CD8-positive, alpha-beta memory T cell (primary cell): ENCODE measurements around the gene SLC50A1. TPM values are rescaled to one million over a fixed set of nuclear protein-coding genes. Genes with fewer than 3 reads are reported as not detected.

Experiments
- CTCF ChIA-PET: fragments of 350-600 bp; sonication (Branson Sonifier 250); formaldehyde crosslinking; loops from one replicate; lab custom pipeline; 2021; ENCODE audit warnings: antibody characterized with exemption; lab: Charles Lee
- POLR2A ChIA-PET: fragments of 350-600 bp; sonication (Branson Sonifier 250); formaldehyde crosslinking; loops from one replicate; lab custom pipeline; 2021; ENCODE audit warnings: antibody characterized with exemption; lab: Charles Lee
- DNase-seq, 5 donors: peaks; one replicate each; pipeline versions ENCODE4 v3.0.0 to v3.0.0-alpha.2; 2020 to 2022; ENCODE audit warnings: mixed read lengths in 1 of 5
- H3K27ac ChIP-seq: one replicate; pipeline ENCODE4 v1.7.0; 2013; ENCODE audit warnings: low read depth, mild to moderate bottlenecking, low read length, moderate library complexity
- H3K27me3 ChIP-seq: 2 replicates; pipeline ENCODE4 v1.7.0; 2013; ENCODE audit warnings: low read length, mild to moderate bottlenecking; ENCODE audit not compliant: insufficient read depth, poor library complexity, severe bottlenecking
- H3K36me3 ChIP-seq: 2 replicates; pipeline ENCODE4 v1.7.0; 2013; ENCODE audit warnings: mild to moderate bottlenecking, low read length, moderate library complexity; ENCODE audit not compliant: insufficient read depth
- H3K4me1 ChIP-seq: 2 replicates; pipeline ENCODE4 v1.7.0; 2013; ENCODE audit warnings: mild to moderate bottlenecking, low read length, moderate library complexity; ENCODE audit not compliant: insufficient read depth
- H3K4me3 ChIP-seq: 2 replicates; pipeline ENCODE4 v1.7.0; 2013; ENCODE audit warnings: mild to moderate bottlenecking, low read length
- H3K9me3 ChIP-seq: 2 replicates; pipeline ENCODE4 v1.7.0; 2013; ENCODE audit warnings: mild to moderate bottlenecking, low read length
- H3K27ac Mint-ChIP-seq, 8 donors: one replicate each; pipeline ENCODE4 v1.8.0; 2020 to 2021; ENCODE audit warnings: mixed read lengths in 8 of 8, mild to moderate bottlenecking in 6 of 8, inconsistent platforms in 3 of 8, moderate library complexity in 3 of 8
- H3K27me3 Mint-ChIP-seq, 2 donors: one replicate each; pipeline ENCODE4 v1.8.0; 2020 to 2021; ENCODE audit warnings: mixed read lengths in 2 of 2, mild to moderate bottlenecking in 1 of 2, moderate library complexity in 1 of 2
- H3K36me3 Mint-ChIP-seq, 3 donors: one replicate each; pipeline ENCODE4 v1.8.0; 2020 to 2021; ENCODE audit warnings: mixed read lengths in 3 of 3, inconsistent platforms in 1 of 3, mild to moderate bottlenecking in 1 of 3
- H3K4me1 Mint-ChIP-seq, 3 donors: one replicate each; pipeline ENCODE4 v1.8.0; 2020 to 2021; ENCODE audit warnings: mixed read lengths in 3 of 3, inconsistent platforms in 1 of 3, mild to moderate bottlenecking in 1 of 3
- H3K4me3 Mint-ChIP-seq, 7 donors: one replicate each; pipeline ENCODE4 v1.8.0; 2020 to 2021; ENCODE audit warnings: mixed read lengths in 7 of 7, mild to moderate bottlenecking in 6 of 7, moderate library complexity in 4 of 7, inconsistent platforms in 2 of 7
- H3K9me3 Mint-ChIP-seq, 5 donors: one replicate each; pipeline ENCODE4 v1.8.0; 2020 to 2022; ENCODE audit warnings: mixed read lengths in 5 of 5, mild to moderate bottlenecking in 3 of 5, moderate library complexity in 2 of 5, inconsistent platforms in 1 of 5
- polyA plus RNA-seq: library from polyadenylated mRNA; unstranded; fragments of 300-500 nt; fragmentation: Illumina TruSeq; gene quantifications from one replicate; pipeline ENCODE4 v1.2.3, GENCODE V29; 2021
- total RNA-seq, 2 experiments: library from RNA; stranded (reverse); gene quantifications; one replicate each; pipeline ENCODE4 v1.2.3, GENCODE V29; 2021

Gene SLC50A1
- total and polyA plus RNA-seq, 3 experiments from 2014 or later = 43.4 to 49.5 (median 47.2) TPM

DNA sequence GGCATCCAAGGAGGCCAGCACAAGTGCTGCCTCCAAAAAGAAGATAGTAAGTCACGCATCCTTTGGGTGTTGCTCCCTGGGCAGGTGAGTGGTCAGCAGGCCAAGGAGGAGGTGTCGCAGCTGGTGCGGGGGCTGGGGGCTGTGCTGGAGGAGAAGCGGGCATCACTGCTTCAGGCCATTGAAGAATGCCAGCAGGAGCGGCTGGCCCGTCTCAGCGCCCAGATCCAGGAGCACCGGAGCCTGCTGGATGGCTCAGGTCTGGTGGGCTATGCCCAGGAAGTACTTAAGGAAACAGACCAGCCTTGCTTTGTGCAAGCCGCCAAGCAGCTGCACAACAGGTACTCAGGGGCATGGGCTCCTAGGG is 42.2 kb downstream of the SLC50A1 start:
- CTCF ChIA-PET = interaction anchor here (0.8 to 7.1 kb wide), 9 partner anchors 10 to 116 kb away, joined by 3 to 84 read pairs (median 5); partner anchors contain the start of gene THBS3
- peaks cover 14% of the 10 kb centered on the region for H3K36me3 ChIP-seq
- H3K27ac Mint-ChIP-seq = peak overlapping the region in 2 of 8 donors; percentile 23 to 71
- no peak overlapping the region for H3K4me3 ChIP-seq
- no peaks in the 10 kb centered on the region for H3K9me3 Mint-ChIP-seq
- H3K36me3 Mint-ChIP-seq = peaks cover 0 to 42% (median 2%) of the 10 kb centered on the region in 3 donors
- DNase-seq = no peak
- H3K4me3 Mint-ChIP-seq = no peak overlapping the region
- H3K4me1 ChIP-seq = peaks cover 31% of the 10 kb centered on the region
- H3K4me1 Mint-ChIP-seq = peaks cover 19 to 42% (median 27%) of the 10 kb centered on the region in 3 donors
- H3K27ac ChIP-seq = no peak overlapping the region
- POLR2A ChIA-PET = no interaction called here
- H3K27me3 Mint-ChIP-seq = peaks cover 0 to 2% of the 10 kb centered on the region in 2 donors
- H3K27me3 ChIP-seq = no peaks in the 10 kb centered on the region
- H3K9me3 ChIP-seq = no peaks in the 10 kb centered on the region

DNA sequence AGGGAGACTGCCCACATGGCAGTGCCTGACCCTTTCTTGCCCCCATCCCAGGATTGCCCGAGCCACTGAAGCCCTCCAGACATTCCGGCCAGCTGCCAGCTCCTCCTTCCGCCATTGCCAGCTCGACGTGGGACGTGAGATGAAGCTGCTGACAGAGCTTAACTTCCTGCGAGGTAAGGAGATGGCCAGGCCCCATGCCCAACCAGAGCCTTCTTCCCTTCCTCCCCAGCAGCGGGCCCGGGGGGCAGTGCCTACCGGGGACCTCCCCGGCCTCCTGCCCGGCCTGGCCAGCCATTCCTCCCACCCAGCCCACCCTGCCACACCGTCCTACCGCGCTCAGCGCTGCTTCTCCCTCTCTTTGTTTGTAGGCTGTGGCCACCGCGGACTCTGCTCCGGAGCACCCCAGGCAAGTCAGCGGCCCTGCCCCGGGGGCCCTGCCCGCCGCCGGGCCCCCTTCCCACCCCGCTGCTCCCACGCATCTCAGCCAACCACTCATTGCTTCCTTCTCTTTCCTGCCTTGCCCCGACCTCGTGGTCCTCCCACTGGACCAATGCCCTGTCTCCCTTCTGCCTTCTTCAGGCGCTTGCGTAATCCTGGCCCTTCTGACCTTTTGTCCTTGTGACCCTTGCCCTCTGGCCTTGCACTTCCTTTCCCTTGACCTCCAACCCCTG is 42.9 kb downstream of the SLC50A1 start:
- CTCF ChIA-PET = interaction anchor here (0.8 to 7.1 kb wide), 5 partner anchors 11 to 87 kb away, joined by 3 to 84 read pairs (median 7); partner anchors contain the start of gene THBS3
- POLR2A ChIA-PET = no interaction called here
- H3K9me3 ChIP-seq = no peaks in the 10 kb centered on the region
- H3K27ac Mint-ChIP-seq = peak overlapping the region in 1 of 8 donors; percentile 8
- H3K4me1 ChIP-seq = peaks cover 27% of the 10 kb centered on the region
- H3K4me3 Mint-ChIP-seq = no peak overlapping the region
- H3K36me3 Mint-ChIP-seq = peaks cover 0 to 42% (median 4%) of the 10 kb centered on the region in 3 donors
- H3K4me3 ChIP-seq = no peak overlapping the region
- DNase-seq = no peak
- peaks cover 14% of the 10 kb centered on the region for H3K36me3 ChIP-seq
- H3K27me3 Mint-ChIP-seq = no peaks in the 10 kb centered on the region
- no peaks in the 10 kb centered on the region for H3K27me3 ChIP-seq
- no peaks in the 10 kb centered on the region for H3K9me3 Mint-ChIP-seq
- peaks cover 13 to 35% (median 21%) of the 10 kb centered on the region in 3 donors for H3K4me1 Mint-ChIP-seq
- H3K27ac ChIP-seq = no peak overlapping the region

DNA sequence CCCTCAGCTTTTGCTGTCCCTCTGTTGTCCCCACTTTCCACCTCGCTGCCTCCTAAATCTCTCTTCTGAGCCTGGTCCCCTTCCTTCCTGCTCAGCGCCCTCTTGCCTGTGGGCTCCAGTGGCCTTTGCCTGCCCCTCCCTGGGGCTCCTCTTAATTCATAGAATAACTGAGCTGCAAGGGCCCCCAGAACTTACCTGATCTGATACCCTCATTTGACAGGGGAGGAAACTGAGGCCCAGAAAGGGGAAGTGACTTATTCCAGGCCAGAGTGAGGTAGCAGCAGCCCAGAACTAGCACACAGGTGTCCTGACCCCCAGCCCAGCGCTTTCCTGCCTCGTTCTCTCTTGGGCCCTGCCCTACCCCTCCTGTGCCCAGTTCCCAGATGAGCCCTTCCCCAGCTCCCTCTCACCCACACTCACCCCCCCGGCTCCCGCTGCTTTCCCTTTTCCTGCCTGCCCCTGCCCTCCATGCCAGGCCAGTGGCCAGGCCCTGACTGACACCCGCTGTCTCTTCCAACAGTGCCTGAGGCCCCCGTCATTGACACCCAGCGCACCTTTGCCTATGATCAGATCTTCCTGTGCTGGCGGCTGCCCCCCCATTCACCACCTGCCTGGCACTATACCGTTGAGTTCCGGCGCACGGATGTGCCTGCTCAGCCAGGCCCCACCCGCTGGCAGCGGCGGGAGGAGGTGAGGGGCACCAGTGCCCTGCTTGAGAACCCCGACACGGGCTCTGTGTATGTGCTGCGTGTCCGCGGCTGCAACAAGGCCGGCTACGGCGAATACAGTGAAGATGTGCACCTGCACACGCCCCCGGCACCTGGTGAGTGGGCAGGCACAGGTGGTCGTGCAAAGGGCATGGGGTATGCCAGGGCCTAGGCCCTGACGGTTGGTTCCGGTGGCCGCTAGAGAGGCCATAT is 43.7 kb downstream of the SLC50A1 start:
- Histone ChIP-seq H3K4me3 (no peak overlapping the region), H3K4me1 (peaks cover 19% of the 10 kb centered on the region), H3K36me3 (peaks cover 14% of the 10 kb centered on the region), H3K27ac (no peak overlapping the region), H3K27me3 (no peaks in the 10 kb centered on the region), H3K9me3 (no peaks in the 10 kb centered on the region)
- peak overlapping the region in 1 of 8 donors; percentile 8 for H3K27ac Mint-ChIP-seq
- no peaks in the 10 kb centered on the region for H3K9me3 Mint-ChIP-seq
- CTCF ChIA-PET = interaction anchor here (1.3 to 2.3 kb wide), 3 partner anchors 13 to 88 kb away, joined by 4 to 7 read pairs (median 4); partner anchors contain the start of gene THBS3
- H3K36me3 Mint-ChIP-seq = peaks cover 0 to 43% (median 4%) of the 10 kb centered on the region in 3 donors
- no peak for DNase-seq
- peaks cover 9 to 27% (median 14%) of the 10 kb centered on the region in 3 donors for H3K4me1 Mint-ChIP-seq
- H3K27me3 Mint-ChIP-seq = no peaks in the 10 kb centered on the region
- H3K4me3 Mint-ChIP-seq = no peak overlapping the region
- POLR2A ChIA-PET = no interaction called here

DNA sequence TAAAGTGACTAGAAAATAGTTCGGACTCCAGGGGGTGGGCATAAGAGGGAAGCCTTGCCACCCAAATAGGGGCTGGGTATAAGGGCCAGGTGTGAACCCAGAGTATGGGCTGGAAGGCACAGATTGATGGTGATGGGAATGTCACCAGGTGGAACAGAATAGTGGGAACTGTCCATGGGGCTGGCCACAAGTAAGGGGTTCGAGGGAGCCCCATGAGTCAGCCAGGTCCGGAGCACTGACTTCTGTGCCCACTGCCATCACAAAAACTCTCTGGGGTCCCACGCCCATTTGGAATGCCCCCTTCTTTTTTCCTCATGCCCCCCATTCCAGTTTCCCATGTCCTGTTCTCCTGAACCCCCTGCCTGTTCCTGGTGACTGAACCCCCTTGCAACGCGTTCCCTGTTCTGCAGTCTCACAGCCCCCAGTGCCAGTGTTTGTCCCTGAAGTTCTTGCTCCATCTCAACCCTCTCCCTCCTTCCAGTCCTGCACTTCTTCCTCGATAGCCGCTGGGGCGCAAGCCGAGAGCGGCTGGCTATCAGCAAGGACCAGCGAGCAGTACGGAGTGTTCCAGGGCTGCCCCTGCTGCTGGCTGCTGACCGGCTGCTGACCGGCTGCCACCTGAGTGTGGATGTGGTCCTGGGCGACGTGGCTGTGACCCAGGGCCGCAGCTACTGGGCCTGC is 45.9 kb downstream of the SLC50A1 start:
- no peaks in the 10 kb centered on the region for H3K9me3 Mint-ChIP-seq
- peaks cover 14% of the 10 kb centered on the region for H3K36me3 ChIP-seq
- H3K27ac ChIP-seq = no peak overlapping the region
- H3K4me1 Mint-ChIP-seq = peaks cover 3 to 9% (median 4%) of the 10 kb centered on the region in 3 donors
- no peaks in the 10 kb centered on the region for H3K9me3 ChIP-seq
- no peaks in the 10 kb centered on the region for H3K27me3 Mint-ChIP-seq
- DNase-seq = no peak
- no peak overlapping the region for H3K4me3 Mint-ChIP-seq
- H3K4me1 ChIP-seq = peaks cover 8% of the 10 kb centered on the region
- no peaks in the 10 kb centered on the region for H3K27me3 ChIP-seq
- H3K4me3 ChIP-seq = no peak overlapping the region
- peaks cover 0 to 43% (median 4%) of the 10 kb centered on the region in 3 donors for H3K36me3 Mint-ChIP-seq
- ChIA-PET POLR2A (no interaction called here), CTCF (interaction anchor here (1.2 to 1.3 kb wide), 2 partner anchors 12 to 69 kb away, joined by 3 to 4 read pairs; no protein-coding TSS in a partner anchor)
- no peak overlapping the region for H3K27ac Mint-ChIP-seq

DNA sequence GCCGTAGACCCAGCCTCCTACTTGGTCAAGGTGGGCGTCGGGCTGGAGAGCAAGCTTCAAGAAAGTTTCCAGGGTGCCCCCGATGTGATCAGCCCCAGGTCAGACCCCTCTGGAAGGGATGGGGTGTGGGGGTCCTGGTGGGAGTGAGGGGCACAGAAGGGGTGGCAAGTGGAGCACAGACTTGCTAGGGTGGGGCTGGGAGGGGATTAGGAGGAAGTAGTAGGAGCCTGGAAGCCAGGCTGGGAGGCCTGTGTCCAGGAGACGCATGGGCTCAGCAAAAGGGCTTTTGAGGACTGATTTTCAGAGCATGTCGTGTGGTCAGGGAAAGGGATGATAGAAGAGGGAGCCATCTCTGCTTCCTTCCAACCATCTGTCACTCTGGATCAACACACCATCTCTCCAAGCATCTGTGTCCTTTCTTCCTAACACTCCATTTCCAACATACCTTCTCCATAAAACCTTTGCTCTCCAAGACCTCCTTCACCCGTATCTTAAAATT is 46.4 kb downstream of the SLC50A1 start:
- no peak for DNase-seq
- Mint-ChIP-seq H3K4me1 (peaks cover 0 to 4% (median 0%) of the 10 kb centered on the region in 3 donors), H3K36me3 (peaks cover 0 to 38% (median 4%) of the 10 kb centered on the region in 3 donors), H3K27ac (no peak overlapping the region), H3K4me3 (no peak overlapping the region), H3K27me3 (no peaks in the 10 kb centered on the region), H3K9me3 (no peaks in the 10 kb centered on the region)
- no peak overlapping the region for H3K27ac ChIP-seq
- H3K9me3 ChIP-seq = no peaks in the 10 kb centered on the region
- no peak overlapping the region for H3K4me3 ChIP-seq
- peaks cover 13% of the 10 kb centered on the region for H3K36me3 ChIP-seq
- no peaks in the 10 kb centered on the region for H3K27me3 ChIP-seq
- ChIA-PET POLR2A (no interaction called here), CTCF (no interaction called here)
- peaks cover 2% of the 10 kb centered on the region for H3K4me1 ChIP-seq

- DNase-seq = peak in 1 of 5 donors; percentile 37
- no peaks in the 10 kb centered on the region for H3K36me3 ChIP-seq
- ChIA-PET POLR2A (no interaction called here), CTCF (interaction anchor here (0.8 to 1.0 kb wide), 2 partner anchors 10 to 11 kb away, joined by 3 to 5 read pairs; partner anchors contain the start of gene KRTCAP2)
- peaks cover 0 to 28% (median 4%) of the 10 kb centered on the region in 3 donors for H3K36me3 Mint-ChIP-seq
- H3K27ac Mint-ChIP-seq = peak overlapping the region in 1 of 8 donors; percentile 80
- no peaks in the 10 kb centered on the region for H3K27me3 Mint-ChIP-seq
- no peaks in the 10 kb centered on the region for H3K27me3 ChIP-seq
- H3K9me3 ChIP-seq = no peaks in the 10 kb centered on the region
- no peak overlapping the region for H3K4me3 Mint-ChIP-seq
- peaks cover 5 to 6% (median 6%) of the 10 kb centered on the region in 3 donors for H3K4me1 Mint-ChIP-seq
- H3K27ac ChIP-seq = no peak overlapping the region
- no peaks in the 10 kb centered on the region for H3K9me3 Mint-ChIP-seq
- H3K4me3 ChIP-seq = no peak overlapping the region
- H3K4me1 ChIP-seq = no peaks in the 10 kb centered on the region
Measured at GRCh38 chr1:155183775-155184221, 48.1 kb downstream of the SLC50A1 start.

DNA sequence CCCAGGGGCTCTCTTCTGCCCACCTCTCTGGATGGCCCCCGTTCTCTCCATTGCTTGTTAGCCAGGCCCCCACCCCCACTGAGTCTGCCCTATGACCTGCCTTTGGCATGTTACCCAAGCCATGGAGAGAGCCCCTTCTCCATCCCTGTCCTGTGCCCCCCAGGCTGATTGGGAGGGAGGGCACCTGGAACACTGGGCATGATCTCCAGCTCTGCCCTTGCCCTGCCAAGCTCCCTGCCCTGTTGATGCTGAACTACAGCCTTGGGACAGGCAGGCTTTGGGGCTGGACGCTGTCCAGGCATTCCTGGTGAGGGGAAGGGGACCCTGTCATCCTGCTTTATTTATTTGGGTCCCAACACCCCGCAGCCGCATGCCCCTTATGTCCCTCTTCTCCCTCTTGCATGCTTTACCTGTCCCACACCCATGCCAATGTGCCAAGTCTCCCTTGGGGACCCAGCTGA is 48.7 kb downstream of the SLC50A1 start:
- Mint-ChIP-seq H3K27ac (no peak overlapping the region), H3K4me3 (no peak overlapping the region), H3K4me1 (peaks cover 5 to 6% (median 6%) of the 10 kb centered on the region in 3 donors), H3K36me3 (peaks cover 0 to 22% (median 3%) of the 10 kb centered on the region in 3 donors), H3K9me3 (no peaks in the 10 kb centered on the region), H3K27me3 (no peaks in the 10 kb centered on the region)
- H3K27ac ChIP-seq = no peak overlapping the region
- H3K4me3 ChIP-seq = no peak overlapping the region
- POLR2A ChIA-PET = no interaction called here
- H3K4me1 ChIP-seq = no peaks in the 10 kb centered on the region
- no peaks in the 10 kb centered on the region for H3K9me3 ChIP-seq
- no peaks in the 10 kb centered on the region for H3K27me3 ChIP-seq
- CTCF ChIA-PET = interaction anchor here (0.8 to 1.3 kb wide), 4 partner anchors 9 to 12 kb away, joined by 3 to 8 read pairs (median 4); partner anchors contain the start of gene KRTCAP2
- DNase-seq = no peak
- H3K36me3 ChIP-seq = no peaks in the 10 kb centered on the region
